Aorta (tissue), 5 donors: Measurements from ENCODE around the gene MAPK7. TPM values are rescaled to one million over a fixed set of nuclear protein-coding genes. Genes with fewer than 3 reads are reported as not detected.

Experiments
- ATAC-seq: fragments of 200-7000 bp; cut with Tn5 transposase; one replicate; pipeline ENCODE4 v1.9.1; 2022; ENCODE audit warnings: moderate library complexity; ENCODE audit not compliant: low FRiP score
- DNase-seq, 2 donors: peaks; one replicate each; pipeline ENCODE4 v3.0.0-alpha.2; 2020
- H3K27ac ChIP-seq, 2 donors: one replicate each; pipeline ENCODE4 v1.5.1; 2013; ENCODE audit warnings: low read length in 2 of 2, mild to moderate bottlenecking in 2 of 2, moderate library complexity in 2 of 2, control low read depth in 1 of 2, inconsistent platforms in 1 of 2, low read depth in 1 of 2
- H3K27me3 ChIP-seq, 2 donors: one replicate each; pipeline ENCODE4 v1.6.1; 2013; ENCODE audit warnings: control low read depth in 1 of 2, low read length in 1 of 2, mild to moderate bottlenecking in 1 of 2, moderate library complexity in 1 of 2; ENCODE audit not compliant: insufficient read depth in 2 of 2, control insufficient read depth in 1 of 2
- H3K36me3 ChIP-seq, 2 donors: one replicate each; pipeline ENCODE4 v1.6.1; 2013; ENCODE audit warnings: control low read depth in 1 of 2, low read length in 1 of 2, mild to moderate bottlenecking in 1 of 2; ENCODE audit not compliant: insufficient read depth in 2 of 2, control insufficient read depth in 1 of 2
- H3K4me1 ChIP-seq, 2 donors: one replicate each; pipeline ENCODE4 v1.6.1; 2013; ENCODE audit warnings: low read length in 2 of 2, control low read depth in 1 of 2, mild to moderate bottlenecking in 1 of 2, moderate library complexity in 1 of 2; ENCODE audit not compliant: insufficient read depth in 2 of 2, control insufficient read depth in 1 of 2
- H3K4me3 ChIP-seq, 2 donors: one replicate each; pipeline ENCODE4 v1.5.1; 2013; ENCODE audit warnings: low read length in 2 of 2, control low read depth in 1 of 2, mild to moderate bottlenecking in 1 of 2
- H3K9me3 ChIP-seq: one replicate; pipeline ENCODE4 v1.6.1; 2013; ENCODE audit warnings: mild to moderate bottlenecking, low read length; ENCODE audit not compliant: control insufficient read depth
- WGBS, 2 donors: extraction: QIAGEN DNeasy Blood & Tissue Kit; methylation state at CpG; one replicate each; pipeline ENCODE4 v1.1.7; 2013; 5-methylcytosine and 5-hydroxymethylcytosine counted together
- intact Hi-C, 2 donors: fragments of 100-400 bp; cut with DNase I; formaldehyde crosslinking; loops; one replicate each; pipeline versions ENCODE4 v1.14.2 to v1.15.0; 2022
- polyA plus RNA-seq, 2 donors: library from polyadenylated mRNA; stranded (reverse); fragments of 200-250 nt; gene quantifications; one replicate each; pipeline ENCODE4 v1.2.3, GENCODE V29; 2013
- total RNA-seq, 2 donors: library from RNA; stranded (reverse); fragmentation: NEBNext Ultra II Directional; extraction: Animal tissue kit (Norgen Biotek cat#: 25700); gene quantifications; one replicate each; pipeline ENCODE4 v1.2.1, GENCODE V29; 2021
- donor health status: healthy with polysubstance abuse.
- donor health status: Bipolar disorder and iron deficiency.
- donor health status: DM: no; HTN: no; CAD: no.
- donor health status: DM: no; HTN: no; CAD: no.
- donor health status: DM: yes; HTN: yes; CAD: no.

MAPK7 gene
- total and polyA plus RNA-seq, 4 donors = 5.4 to 34.1 (median 29.5) TPM

DNA sequence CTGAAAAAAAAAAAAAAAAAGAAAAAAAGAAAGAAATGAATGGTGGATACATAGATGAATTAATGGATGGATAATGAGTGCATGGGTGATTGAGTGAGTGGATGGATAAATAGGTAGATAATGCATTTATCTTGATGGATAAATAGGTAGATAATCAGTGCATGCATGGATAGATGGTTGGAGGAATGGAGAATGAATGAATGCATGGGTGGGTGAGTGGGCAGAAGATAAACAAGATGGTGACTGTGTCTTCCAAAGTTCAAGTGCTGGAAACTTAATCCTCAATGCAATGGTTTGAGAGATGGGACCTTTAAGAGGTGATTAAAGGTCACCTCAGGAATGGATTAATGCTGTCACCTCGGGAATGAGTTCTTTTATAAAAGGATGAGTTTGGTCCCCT lies 26.0 kb downstream of the MAPK7 start:
- Histone ChIP-seq H3K36me3 (no peaks in the 10 kb centered on the region), H3K4me1 (no peaks in the 10 kb centered on the region), H3K4me3 (no peak overlapping the region), H3K27me3 (no peaks in the 10 kb centered on the region), H3K27ac (no peak overlapping the region), H3K9me3 (no peaks in the 10 kb centered on the region)
- intact Hi-C loops = loop anchor here in 1 of 2 donors (5.0 kb wide), 1 partner anchor 37 kb away; no protein-coding TSS in a partner anchor
- DNase-seq = no peak
- WGBS, 2 donors = 94 to 95% methylated on average over 1 of the region's 1 CpG
- ATAC-seq = no peak

- no peaks in the 10 kb centered on the region for H3K36me3 ChIP-seq
- intact Hi-C loops = loop anchor here in 1 of 2 donors (5.0 kb wide), 1 partner anchor 33 kb away; no protein-coding TSS in a partner anchor
- no peaks in the 10 kb centered on the region for H3K4me1 ChIP-seq
- no peak for ATAC-seq
- no peak overlapping the region for H3K4me3 ChIP-seq
- WGBS, 2 donors = 92% methylated on average over 5 of the region's 5 CpGs
- no peak for DNase-seq
- no peaks in the 10 kb centered on the region for H3K9me3 ChIP-seq
- H3K27me3 ChIP-seq = no peaks in the 10 kb centered on the region
- H3K27ac ChIP-seq = no peak overlapping the region
These were observed 26.8 kb downstream of the MAPK7 start for GRCh38 chr17:19405114-19405513.

GRCh38 chr17:19407601-19408345 lies 29.5 kb downstream of the MAPK7 start:
- no peak for DNase-seq
- H3K4me1 ChIP-seq = no peaks in the 10 kb centered on the region
- 96 to 97% methylated on average over 10 of the region's 10 CpGs for WGBS, 2 donors

DNA sequence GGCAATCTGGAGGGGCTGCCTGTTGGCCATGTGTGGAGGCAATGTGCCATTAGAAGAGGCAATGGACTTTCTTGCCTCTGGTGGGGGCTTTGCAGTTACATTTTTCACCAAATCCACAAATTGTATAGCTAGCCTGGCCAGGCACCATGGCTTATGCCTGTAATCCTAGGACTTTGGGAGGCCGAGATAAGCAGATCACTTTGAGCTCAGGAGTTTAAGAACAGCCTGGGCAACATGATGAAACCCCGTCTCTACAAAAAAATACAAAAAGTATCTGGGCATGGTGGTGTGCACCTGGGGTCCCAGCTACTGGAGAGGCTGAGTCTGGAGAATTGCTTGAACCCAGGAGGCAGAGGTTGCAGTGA lies 30.0 kb downstream of the MAPK7 start:
- Histone ChIP-seq H3K9me3 (no peaks in the 10 kb centered on the region), H3K4me3 (no peak overlapping the region), H3K4me1 (no peaks in the 10 kb centered on the region), H3K36me3 (no peaks in the 10 kb centered on the region), H3K27ac (no peak overlapping the region), H3K27me3 (no peaks in the 10 kb centered on the region)
- 93 to 96% methylated on average over 2 of the region's 2 CpGs for WGBS, 2 donors
- no peak for DNase-seq
- ATAC-seq = no peak
- intact Hi-C loops = loop anchor here in 1 of 2 donors (5.0 kb wide), 1 partner anchor 36 kb away; no protein-coding TSS in a partner anchor

More at GRCh38 chr17:19407601-19408345, 29.5 kb downstream of the MAPK7 start:
- Histone ChIP-seq H3K36me3 (no peaks in the 10 kb centered on the region), H3K9me3 (no peaks in the 10 kb centered on the region), H3K27me3 (no peaks in the 10 kb centered on the region), H3K27ac (no peak overlapping the region), H3K4me3 (no peak overlapping the region)
- ATAC-seq = no peak
- intact Hi-C loops = loop anchor here in 1 of 2 donors (5.0 kb wide), 1 partner anchor 35 kb away; no protein-coding TSS in a partner anchor

- Histone ChIP-seq H3K9me3 (no peaks in the 10 kb centered on the region), H3K27ac (no peak overlapping the region), H3K27me3 (no peaks in the 10 kb centered on the region), H3K4me3 (no peak overlapping the region), H3K36me3 (no peaks in the 10 kb centered on the region), H3K4me1 (no peaks in the 10 kb centered on the region)
- DNase-seq = no peak
- WGBS, 2 donors = 97 to 98% methylated on average over 3 of the region's 3 CpGs
- intact Hi-C loops = loop anchor here in 1 of 2 donors (5.0 kb wide), 1 partner anchor 37 kb away; no protein-coding TSS in a partner anchor
- no peak for ATAC-seq
These were observed 30.8 kb downstream of the MAPK7 start for GRCh38 chr17:19409066-19409465.

- no peak for DNase-seq
- ATAC-seq = no peak
- WGBS, 2 donors = 91 to 95% methylated on average over 3 of the region's 3 CpGs
- intact Hi-C loops = loop anchor here in 1 of 2 donors (5.0 kb wide), 1 partner anchor 37 kb away; no protein-coding TSS in a partner anchor
- Histone ChIP-seq H3K36me3 (no peaks in the 10 kb centered on the region), H3K27ac (no peak overlapping the region), H3K4me1 (no peaks in the 10 kb centered on the region), H3K27me3 (no peaks in the 10 kb centered on the region), H3K9me3 (no peaks in the 10 kb centered on the region), H3K4me3 (no peak overlapping the region)
These were observed 31.2 kb downstream of the MAPK7 start for GRCh38 chr17:19409509-19409908.

GRCh38 chr17:19410091-19410490 lies 31.8 kb downstream of the MAPK7 start:
- Histone ChIP-seq H3K27ac (no peak overlapping the region), H3K4me1 (no peaks in the 10 kb centered on the region), H3K4me3 (no peak overlapping the region), H3K9me3 (no peaks in the 10 kb centered on the region), H3K27me3 (no peaks in the 10 kb centered on the region), H3K36me3 (no peaks in the 10 kb centered on the region)
- intact Hi-C loops = no loop called here
- 92 to 94% methylated on average over 6 of the region's 6 CpGs for WGBS, 2 donors
- DNase-seq = no peak
- ATAC-seq = no peak

DNA sequence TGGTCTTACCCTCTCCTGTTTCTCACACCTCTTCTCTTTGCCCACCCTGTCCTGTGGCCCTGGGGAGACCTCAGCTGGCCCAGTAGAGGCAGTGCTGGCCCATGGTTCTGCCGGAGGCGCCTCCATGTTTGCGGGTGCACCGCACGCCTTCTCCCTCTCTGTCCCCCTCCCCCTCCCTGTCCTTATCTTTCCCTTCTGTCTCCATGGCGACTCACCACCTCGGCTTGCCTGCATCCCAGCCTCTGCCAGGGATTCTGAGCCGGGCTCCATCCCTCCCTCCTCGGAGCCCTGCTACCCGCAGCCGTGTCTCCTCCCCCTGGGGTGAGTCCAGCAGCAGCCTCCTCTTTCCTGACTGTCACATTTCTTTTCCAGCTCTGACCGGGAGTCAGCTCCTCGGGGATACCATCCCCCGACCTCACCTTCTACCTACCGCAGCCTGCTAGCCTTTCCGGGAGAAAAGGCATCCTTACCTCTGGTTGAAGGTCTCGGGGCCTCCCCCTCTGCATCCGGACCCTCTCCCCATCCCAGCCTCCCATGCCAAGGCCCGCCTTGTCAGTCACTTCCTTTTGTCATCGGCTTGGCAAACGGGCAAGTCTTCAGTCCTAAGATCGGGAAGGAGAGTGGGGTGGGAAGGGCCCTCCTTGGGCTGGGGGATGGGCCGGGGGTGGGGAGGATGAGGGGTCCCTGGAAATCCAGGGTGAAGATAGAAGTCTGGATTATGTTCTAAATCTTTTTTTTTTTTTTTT lies 32.8 kb downstream of the MAPK7 start, which contains the start of gene RNF112:
Gene RNF112, plus strand, starts transcription at position 358 of the 746 bp plus-strand sequence. Its CDS starts 177 bp downstream, at position 535.
- DNase-seq = peak in 1 of 2 donors; percentile 68
- no peak within 1 kb of the TSS for H3K4me3 ChIP-seq
- H3K4me1 ChIP-seq = no peaks in the 10 kb centered on the region
- WGBS, 2 donors = 14 to 16% methylated on average over 23 of the region's 23 CpGs
- no peaks in the 10 kb centered on the region for H3K27me3 ChIP-seq
- intact Hi-C loops = no loop called here
- ATAC-seq = peak; percentile 6
- no peaks in the 10 kb centered on the region for H3K36me3 ChIP-seq
- no peak within 1 kb of the TSS for H3K27ac ChIP-seq
- H3K9me3 ChIP-seq = no peaks in the 10 kb centered on the region
